Endodermal cell (in vitro differentiated cells): Measurements from ENCODE around the gene KRTAP4-9. TPM values are rescaled to one million over a fixed set of nuclear protein-coding genes. Genes with fewer than 3 reads are reported as not detected.
"Not testable (repeated sequence)": the region's sequence is repeated elsewhere in the genome, so short reads cannot be mapped to it uniquely, and the experiment has no call there.

Experiments used
- DNase-seq: peaks from one replicate; pipeline ENCODE4 v3.0.0-alpha.2; 2017
- H3K27ac ChIP-seq: 2 replicates; pipeline ENCODE4 v1.5.1; 2013; ENCODE audit warnings: mild to moderate bottlenecking, low read depth, low read length, moderate library complexity
- H3K27me3 ChIP-seq: 2 replicates; pipeline ENCODE4 v1.6.1; 2013; ENCODE audit warnings: mild to moderate bottlenecking, low read length, moderate library complexity; ENCODE audit not compliant: insufficient read depth, control insufficient read depth, poor library complexity, severe bottlenecking
- H3K36me3 ChIP-seq: 2 replicates; pipeline ENCODE4 v1.7.0; 2013; ENCODE audit warnings: mild to moderate bottlenecking, low read length, moderate library complexity; ENCODE audit not compliant: control insufficient read depth, insufficient read depth
- H3K4me1 ChIP-seq: one replicate; pipeline ENCODE4 v1.7.0; 2013; ENCODE audit warnings: low read length; ENCODE audit not compliant: control insufficient read depth, insufficient read depth
- H3K4me3 ChIP-seq: 2 replicates; pipeline ENCODE4 v1.5.1; 2013; ENCODE audit warnings: mild to moderate bottlenecking, low read length, moderate library complexity
- H3K9ac ChIP-seq: 2 replicates; pipeline ENCODE4 v1.6.1; 2013; ENCODE audit warnings: mild to moderate bottlenecking, low read length, moderate library complexity; ENCODE audit not compliant: poor library complexity, severe bottlenecking; ENCODE audit errors: extremely low read depth
- H3K9me3 ChIP-seq: 2 replicates; pipeline ENCODE4 v1.6.1; 2013; ENCODE audit warnings: mild to moderate bottlenecking, low read length, moderate library complexity; ENCODE audit not compliant: control insufficient read depth
- H3K27ac Mint-ChIP-seq: 2 replicates; pipeline ENCODE4 v1.8.0; 2020; ENCODE audit warnings: mixed read lengths
- H3K27me3 Mint-ChIP-seq: 2 replicates; pipeline ENCODE4 v1.8.0; 2021; ENCODE audit warnings: mild to moderate bottlenecking, mixed read lengths; ENCODE audit not compliant: insufficient read depth
- H3K36me3 Mint-ChIP-seq: 2 replicates; pipeline ENCODE4 v1.8.0; 2020; ENCODE audit warnings: low read depth, mixed read lengths
- H3K4me1 Mint-ChIP-seq: 2 replicates; pipeline ENCODE4 v1.8.0; 2020; ENCODE audit warnings: mixed read lengths
- H3K4me3 Mint-ChIP-seq: 2 replicates; pipeline ENCODE4 v1.8.0; 2020; ENCODE audit warnings: mild to moderate bottlenecking, moderate library complexity, mixed read lengths
- H3K9me3 Mint-ChIP-seq: 2 replicates; pipeline ENCODE4 v1.8.0; 2020; ENCODE audit warnings: mild to moderate bottlenecking, mixed read lengths
- WGBS, 2 experiments: methylation state at CpG; one replicate each; pipeline versions ENCODE4 v1.1.5 to v1.1.7; 2013; ENCODE audit warnings: missing lambda C conversion rate in 2 of 2, mixed read lengths in 1 of 2; ENCODE audit not compliant: insufficient coverage in 1 of 2, insufficient read length in 1 of 2; 5-methylcytosine and 5-hydroxymethylcytosine counted together
- total RNA-seq, 2 donors: library from RNA; stranded (reverse); fragmentation: NEBNext Ultra II Directional in 1 of 2; extraction: Animal tissue kit (Norgen Biotek cat#: 25700) in 1 of 2; gene quantifications; 2 replicates in 1 of 2; 3 replicates in 1 of 2; pipeline ENCODE4 v1.2.1, GENCODE V29; 2021
- TF ChIP-seq, protein P1 (sequence below): fragments of 200-600 bp; sonication (generic); conservative IDR thresholded peaks from 2 replicates; pipeline ENCODE4 v1.5.0; 2021; ENCODE audit warnings: antibody characterized with exemption, mild to moderate bottlenecking

KRTAP4-9 gene
- total RNA-seq, 2 donors from 2014 or later: not detected

DNA sequence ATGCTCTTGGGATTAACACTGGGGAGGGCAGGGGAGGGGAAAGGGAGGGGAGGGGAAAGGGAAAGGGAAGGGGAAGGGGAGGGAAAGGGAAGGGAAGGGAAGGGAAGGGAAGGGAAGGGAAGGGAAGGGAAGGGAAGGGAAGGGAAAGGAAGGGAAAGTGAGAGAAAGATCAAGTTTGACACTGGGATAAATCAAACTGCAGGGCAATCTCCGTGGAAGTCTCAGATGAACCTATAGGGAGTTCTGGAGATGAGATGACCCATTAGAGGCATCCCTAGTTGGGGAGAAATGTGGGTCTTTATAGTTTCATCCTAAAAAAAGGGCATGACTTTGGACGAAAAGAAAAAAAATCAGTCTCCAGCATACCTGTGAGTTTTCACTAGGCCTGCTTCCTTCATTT lies 16.6 kb downstream of the KRTAP4-9 start:
- no peaks in the 10 kb centered on the region for H3K4me1 ChIP-seq
- H3K9ac ChIP-seq: no peak overlapping the region
- Mint-ChIP-seq H3K4me3 (no peak overlapping the region), H3K4me1 (no peaks in the 10 kb centered on the region), H3K36me3 (no peaks in the 10 kb centered on the region), H3K9me3 (peaks cover 4% of the 10 kb centered on the region), H3K27ac (no peak overlapping the region), H3K27me3 (peaks cover 4% of the 10 kb centered on the region)
- TF ChIP-seq, protein P1, sequence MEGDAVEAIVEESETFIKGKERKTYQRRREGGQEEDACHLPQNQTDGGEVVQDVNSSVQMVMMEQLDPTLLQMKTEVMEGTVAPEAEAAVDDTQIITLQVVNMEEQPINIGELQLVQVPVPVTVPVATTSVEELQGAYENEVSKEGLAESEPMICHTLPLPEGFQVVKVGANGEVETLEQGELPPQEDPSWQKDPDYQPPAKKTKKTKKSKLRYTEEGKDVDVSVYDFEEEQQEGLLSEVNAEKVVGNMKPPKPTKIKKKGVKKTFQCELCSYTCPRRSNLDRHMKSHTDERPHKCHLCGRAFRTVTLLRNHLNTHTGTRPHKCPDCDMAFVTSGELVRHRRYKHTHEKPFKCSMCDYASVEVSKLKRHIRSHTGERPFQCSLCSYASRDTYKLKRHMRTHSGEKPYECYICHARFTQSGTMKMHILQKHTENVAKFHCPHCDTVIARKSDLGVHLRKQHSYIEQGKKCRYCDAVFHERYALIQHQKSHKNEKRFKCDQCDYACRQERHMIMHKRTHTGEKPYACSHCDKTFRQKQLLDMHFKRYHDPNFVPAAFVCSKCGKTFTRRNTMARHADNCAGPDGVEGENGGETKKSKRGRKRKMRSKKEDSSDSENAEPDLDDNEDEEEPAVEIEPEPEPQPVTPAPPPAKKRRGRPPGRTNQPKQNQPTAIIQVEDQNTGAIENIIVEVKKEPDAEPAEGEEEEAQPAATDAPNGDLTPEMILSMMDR: no peak
- no peak for DNase-seq
- H3K4me3 ChIP-seq: no peak overlapping the region
- H3K9me3 ChIP-seq: peaks cover 4% of the 10 kb centered on the region
- H3K36me3 ChIP-seq: no peaks in the 10 kb centered on the region
- 88 to 100% methylated on average over 1 to 2 of the region's 2 CpGs for WGBS, 2 experiments
- no peaks in the 10 kb centered on the region for H3K27me3 ChIP-seq
- H3K27ac ChIP-seq: no peak overlapping the region

DNA sequence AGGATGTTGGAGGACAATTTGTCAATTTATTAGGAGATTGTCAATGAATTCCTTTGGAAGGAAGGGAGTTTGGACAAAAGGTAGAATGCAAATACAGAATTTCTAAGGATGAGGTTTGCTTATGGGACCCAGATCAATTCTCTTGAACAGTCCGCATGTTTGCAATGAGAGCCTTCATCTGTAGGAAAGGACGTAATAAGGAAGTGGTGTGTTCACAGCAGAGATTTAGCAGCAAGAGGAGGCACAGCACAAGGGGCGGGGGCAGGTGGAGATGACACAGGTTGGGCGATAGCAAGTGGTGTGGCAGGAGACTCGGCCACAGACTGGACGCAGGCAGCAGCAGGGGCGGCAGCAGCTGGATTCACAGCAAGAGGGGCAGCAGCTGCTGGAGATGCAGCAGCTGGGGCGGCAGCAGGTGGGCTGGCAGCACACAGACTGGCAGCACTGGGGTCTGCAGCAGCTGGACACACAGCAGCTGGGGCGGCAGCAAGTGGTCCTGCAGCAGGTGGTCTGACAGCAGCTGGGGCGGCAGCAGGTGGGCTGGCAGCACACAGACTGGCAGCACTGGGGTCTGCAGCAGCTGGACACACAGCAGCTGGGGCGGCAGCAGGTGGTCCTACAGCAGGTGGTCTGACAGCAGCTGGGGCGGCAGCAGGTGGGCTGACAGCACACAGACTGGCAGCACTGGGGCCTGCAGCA lies 18.3 kb downstream of the KRTAP4-9 start:
- WGBS, 2 experiments: 83 to 87% methylated on average over 8 to 12 of the region's 12 CpGs
- not testable (repeated sequence) for H3K9me3 Mint-ChIP-seq, H3K27me3 ChIP-seq, H3K27ac ChIP-seq, H3K9me3 ChIP-seq, H3K27ac Mint-ChIP-seq, H3K36me3 Mint-ChIP-seq, H3K4me1 ChIP-seq, DNase-seq, H3K36me3 ChIP-seq, H3K4me3 Mint-ChIP-seq, H3K4me3 ChIP-seq, H3K9ac ChIP-seq, H3K27me3 Mint-ChIP-seq, H3K4me1 Mint-ChIP-seq

DNA sequence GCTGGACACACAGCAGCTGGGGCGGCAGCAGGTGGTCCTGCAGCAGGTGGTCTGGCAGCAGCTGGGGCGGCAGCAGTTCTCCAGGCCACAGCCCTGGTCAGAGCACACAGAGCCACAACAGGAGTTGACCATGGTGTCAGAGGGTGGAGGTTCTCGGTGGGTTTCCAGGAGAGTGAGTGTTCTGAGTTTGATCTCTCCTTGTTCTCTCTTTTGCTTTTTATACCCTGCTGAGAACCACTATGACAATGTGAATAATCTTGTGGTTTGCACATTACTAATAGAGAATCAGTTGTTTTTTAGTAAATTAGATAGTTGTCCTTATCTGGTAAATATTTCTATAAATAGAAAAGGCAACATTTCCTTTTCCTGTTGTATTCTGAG lies 18.8 kb downstream of the KRTAP4-9 start, which contains the start of gene KRTAP4-12:
TSS of gene KRTAP4-12 (minus strand) at position 192 of the 381 bp plus-strand sequence. CDS start at position 132, 60 bp downstream.
- not testable (repeated sequence) for H3K4me3 ChIP-seq, H3K36me3 ChIP-seq, H3K4me3 Mint-ChIP-seq, H3K4me1 ChIP-seq, H3K36me3 Mint-ChIP-seq, H3K9ac ChIP-seq, H3K4me1 Mint-ChIP-seq, H3K27ac ChIP-seq, DNase-seq, H3K27me3 ChIP-seq, H3K9me3 Mint-ChIP-seq, H3K27ac Mint-ChIP-seq, H3K27me3 Mint-ChIP-seq, H3K9me3 ChIP-seq
- 75 to 78% methylated on average over 1 to 3 of the region's 3 CpGs for WGBS, 2 experiments

DNA sequence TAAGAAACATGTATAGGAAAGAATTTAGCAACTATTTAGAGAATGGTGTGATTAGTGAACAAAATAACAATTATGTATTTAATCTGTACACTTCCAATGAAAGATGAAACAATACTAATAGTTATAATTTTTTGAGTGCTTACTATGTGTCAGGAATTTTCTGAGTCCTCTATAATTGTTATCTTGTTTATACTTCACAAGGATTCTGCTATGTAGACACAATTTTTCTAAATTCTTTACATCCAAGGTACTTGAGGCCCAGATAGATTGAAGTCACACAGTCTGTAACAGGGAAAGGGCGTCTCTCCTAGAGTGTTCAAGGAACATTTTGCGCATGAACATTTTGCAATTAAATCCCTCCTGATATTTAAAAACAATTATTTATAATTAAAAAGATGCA lies 19.9 kb downstream of the KRTAP4-9 start:
- Mint-ChIP-seq H3K27me3 (no peaks in the 10 kb centered on the region), H3K4me1 (no peaks in the 10 kb centered on the region), H3K9me3 (peaks cover 4% of the 10 kb centered on the region), H3K36me3 (no peaks in the 10 kb centered on the region), H3K4me3 (no peak overlapping the region), H3K27ac (no peak overlapping the region)
- no peaks in the 10 kb centered on the region for H3K36me3 ChIP-seq
- TF ChIP-seq, protein P1: no peak
- H3K9me3 ChIP-seq: peaks cover 4% of the 10 kb centered on the region
- no peak overlapping the region for H3K9ac ChIP-seq
- no peak for DNase-seq
- 100% methylated on average over 1 of the region's 2 CpGs; no CpG with 5 or more reads in 1 of the 2 experiments for WGBS, 2 experiments
- H3K4me1 ChIP-seq: no peaks in the 10 kb centered on the region
- no peaks in the 10 kb centered on the region for H3K27me3 ChIP-seq
- no peak overlapping the region for H3K27ac ChIP-seq
- H3K4me3 ChIP-seq: no peak overlapping the region
